Common myeloid progenitor, CD34-positive (primary cell): ENCODE measurements around the gene CCL4L2.
"Not testable (repeated sequence)": the region's sequence is repeated elsewhere in the genome, so short reads cannot be mapped to it uniquely, and the experiment has no call there.

Experiments used
- CTCF ChIA-PET: fragments of 350-600 bp; sonication (Branson Sonifier 250); formaldehyde crosslinking; loops from one replicate; lab custom pipeline; 2021; ENCODE audit warnings: antibody characterized with exemption; lab: Charles Lee
- POLR2A ChIA-PET: fragments of 350-600 bp; sonication (Branson Sonifier 250); formaldehyde crosslinking; loops from one replicate; lab custom pipeline; 2021; ENCODE audit warnings: antibody characterized with exemption; lab: Charles Lee
- DNase-seq, 3 donors: peaks; one replicate each; pipeline versions ENCODE4 v3.0.0 to v3.0.0-alpha.2; 2013
- H3K27ac ChIP-seq, 2 experiments: 1 replicate in 1 of 2; 2 replicates in 1 of 2; pipeline ENCODE4 v1.7.0; 2013; ENCODE audit warnings: inconsistent platforms in 2 of 2, low read length in 2 of 2, mild to moderate bottlenecking in 2 of 2, low read depth in 1 of 2, moderate library complexity in 1 of 2; ENCODE audit not compliant: severe bottlenecking in 2 of 2, insufficient read depth in 1 of 2, poor library complexity in 1 of 2
- H3K27me3 ChIP-seq, 5 experiments: replicated peaks in 2 of 5; 1 replicate in 3 of 5; 2 replicates in 2 of 5; pipeline versions ENCODE4 v1.6.1 to v1.7.0; 2013; ENCODE audit warnings: low read length in 4 of 5, mild to moderate bottlenecking in 2 of 5, moderate library complexity in 2 of 5, inconsistent platforms in 1 of 5; ENCODE audit not compliant: insufficient read depth in 5 of 5, control insufficient read depth in 4 of 5
- H3K36me3 ChIP-seq, 4 experiments: 1 replicate in 2 of 4; 2 replicates in 2 of 4; pipeline versions ENCODE4 v1.6.1 to v1.7.0; 2013; ENCODE audit warnings: low read length in 3 of 4, control low read depth in 1 of 4, mild to moderate bottlenecking in 1 of 4; ENCODE audit not compliant: control insufficient read depth in 4 of 4, insufficient read depth in 4 of 4
- H3K4me1 ChIP-seq, 4 experiments: 1 replicate in 3 of 4; 2 replicates in 1 of 4; pipeline versions ENCODE4 v1.6.1 to v1.7.1; 2013; ENCODE audit warnings: low read length in 3 of 4, mild to moderate bottlenecking in 3 of 4, control low read depth in 1 of 4, inconsistent platforms in 1 of 4, moderate library complexity in 1 of 4; ENCODE audit not compliant: control insufficient read depth in 4 of 4, insufficient read depth in 4 of 4; ENCODE audit errors: control extremely low read depth in 1 of 4
- H3K4me3 ChIP-seq, 7 experiments: 1 replicate in 4 of 7; 2 replicates in 3 of 7; pipeline versions ENCODE4 v1.5.1 to v1.7.0; 2013; ENCODE audit warnings: mild to moderate bottlenecking in 7 of 7, low read length in 6 of 7, moderate library complexity in 6 of 7, inconsistent platforms in 2 of 7, low read depth in 2 of 7, control low read depth in 1 of 7; ENCODE audit not compliant: insufficient read depth in 4 of 7, control insufficient read depth in 1 of 7; ENCODE audit errors: extremely low read depth in 1 of 7
- H3K9me3 ChIP-seq, 5 experiments: 1 replicate in 4 of 5; 2 replicates in 1 of 5; pipeline versions ENCODE4 v1.6.1 to v1.7.1; 2013; ENCODE audit warnings: low read length in 4 of 5, mild to moderate bottlenecking in 2 of 5, inconsistent platforms in 1 of 5, low read depth in 1 of 5, moderate library complexity in 1 of 5; ENCODE audit not compliant: control insufficient read depth in 4 of 5, insufficient read depth in 2 of 5; ENCODE audit errors: control extremely low read depth in 1 of 5
- WGBS: methylation state at CpG from one replicate; pipeline ENCODE4 v1.1.5; 2013; ENCODE audit not compliant: insufficient coverage; 5-methylcytosine and 5-hydroxymethylcytosine counted together

CCL4L2 gene

GRCh38 chr17:36190549-36191330, 20.1 kb upstream of the CCL4L2 start:
- CTCF ChIA-PET, H3K4me3 ChIP-seq, POLR2A ChIA-PET, H3K9me3 ChIP-seq, H3K27me3 ChIP-seq, DNase-seq, H3K27ac ChIP-seq, H3K36me3 ChIP-seq: not testable (repeated sequence)
- 84% methylated on average over 8 of the region's 9 CpGs for WGBS
- H3K4me1 ChIP-seq: peaks cover 59 to 80% (median 79%) of the 10 kb centered on the region in 4 experiments

DNA sequence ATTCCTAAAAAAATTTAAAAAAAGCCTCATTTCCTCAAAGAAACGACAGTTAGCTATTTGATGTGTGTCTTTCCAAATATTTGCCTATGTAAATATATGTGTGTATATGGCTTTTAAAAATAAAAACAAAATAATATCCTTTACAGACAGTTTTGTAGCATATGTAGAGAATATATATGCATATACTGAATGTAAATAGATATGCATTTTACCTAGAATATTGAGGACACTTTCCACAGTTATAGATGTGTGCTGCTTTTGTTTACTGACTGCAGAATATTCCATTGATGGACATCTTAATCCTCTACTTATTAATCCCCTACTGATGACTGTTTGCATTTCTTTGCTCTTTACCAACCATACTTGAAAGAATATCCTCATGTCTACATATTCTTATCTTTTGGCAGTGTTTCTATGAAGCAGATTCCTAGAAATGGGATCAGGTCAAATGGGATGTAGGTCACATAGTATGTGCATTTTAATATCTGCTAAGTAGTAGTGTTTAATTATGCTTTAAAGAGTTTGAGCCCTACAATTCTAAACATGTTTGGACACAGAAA, 17.6 kb upstream of the CCL4L2 start:
- Histone ChIP-seq H3K9me3 (no peaks in the 10 kb centered on the region), H3K4me1 (peaks cover 53 to 81% (median 75%) of the 10 kb centered on the region in 4 experiments), H3K36me3 (no peaks in the 10 kb centered on the region), H3K4me3 (no peak overlapping the region), H3K27ac (no peak overlapping the region), H3K27me3 (no peaks in the 10 kb centered on the region)
- DNase-seq: no peak
- ChIA-PET CTCF (no interaction called here), POLR2A (no interaction called here)
- no CpG with 5 or more reads among the region's 1 CpG for WGBS

- H3K27me3 ChIP-seq, POLR2A ChIA-PET, CTCF ChIA-PET, H3K36me3 ChIP-seq, H3K9me3 ChIP-seq, H3K4me3 ChIP-seq, DNase-seq, H3K27ac ChIP-seq: not testable (repeated sequence)
- over 99% methylated on average over 5 of the region's 8 CpGs for WGBS
- peaks cover 51 to 86% (median 74%) of the 10 kb centered on the region in 4 experiments for H3K4me1 ChIP-seq
Measured at GRCh38 chr17:36194147-36194831, 16.6 kb upstream of the CCL4L2 start.

DNA sequence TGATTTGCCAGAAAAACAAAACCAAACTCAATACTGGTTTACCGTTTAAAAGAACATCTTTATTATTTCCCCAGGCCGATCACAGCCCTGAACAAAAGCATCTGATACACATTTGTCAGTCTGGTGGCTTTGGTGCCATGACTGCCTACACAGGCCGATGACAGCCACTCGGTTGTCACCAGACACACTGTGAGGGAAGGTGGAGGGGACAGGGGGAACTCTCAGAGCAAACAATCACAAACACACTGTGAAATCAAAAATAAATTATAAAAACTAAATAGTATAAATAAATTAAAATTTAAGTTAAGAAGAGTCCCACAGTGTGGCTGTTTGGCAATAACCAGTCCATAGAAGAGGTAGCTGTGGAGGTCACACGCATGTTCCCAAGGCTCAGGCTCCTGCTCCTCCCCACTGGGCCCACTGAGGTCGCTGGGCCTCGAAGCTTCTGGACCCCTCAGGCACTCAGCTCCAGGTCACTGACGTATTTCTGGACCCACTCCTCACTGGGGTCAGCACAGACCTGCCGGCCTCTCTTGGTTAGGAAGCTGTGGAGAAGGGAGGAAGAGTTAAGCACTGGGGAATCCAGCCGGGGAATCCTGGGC, 15.9 kb upstream of the CCL4L2 start:
- CTCF ChIA-PET, POLR2A ChIA-PET, H3K27me3 ChIP-seq, H3K27ac ChIP-seq, H3K9me3 ChIP-seq, H3K36me3 ChIP-seq, H3K4me3 ChIP-seq, DNase-seq: not testable (repeated sequence)
- WGBS: 99% methylated on average over 8 of the region's 10 CpGs
- H3K4me1 ChIP-seq: peaks cover 53 to 86% (median 73%) of the 10 kb centered on the region in 4 experiments

- POLR2A ChIA-PET: no interaction called here
- Histone ChIP-seq H3K27ac (no peak overlapping the region), H3K9me3 (no peaks in the 10 kb centered on the region), H3K4me3 (no peak overlapping the region), H3K27me3 (no peaks in the 10 kb centered on the region), H3K36me3 (no peaks in the 10 kb centered on the region), H3K4me1 (peaks cover 47 to 79% (median 67%) of the 10 kb centered on the region in 4 experiments)
- CTCF ChIA-PET: no interaction called here
- 92% methylated on average over 8 of the region's 10 CpGs for WGBS
- peak in 1 of 3 donors; percentile 42 for DNase-seq
Measured at GRCh38 chr17:36195434-36196130, 15.3 kb upstream of the CCL4L2 start.

DNA sequence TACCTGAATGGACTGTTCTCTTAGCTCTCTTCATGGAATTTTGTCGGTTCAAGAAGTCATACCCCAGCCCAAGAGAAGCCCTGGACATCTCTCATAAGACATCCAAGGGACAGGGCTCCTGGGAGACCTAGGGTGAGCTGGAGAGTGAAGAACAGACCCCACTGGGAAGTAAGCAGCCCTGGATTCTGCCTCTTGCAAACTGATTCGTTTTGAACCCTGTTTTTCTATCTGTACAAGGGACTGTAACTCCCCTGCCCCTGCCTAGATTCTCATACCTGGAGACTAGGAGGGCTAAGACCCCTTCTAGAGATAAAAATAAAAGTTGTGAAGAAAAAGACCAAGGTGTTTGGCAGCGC, 14.8 kb upstream of the CCL4L2 start:
- Histone ChIP-seq H3K4me1 (peaks cover 42 to 76% (median 62%) of the 10 kb centered on the region in 4 experiments), H3K36me3 (no peaks in the 10 kb centered on the region), H3K9me3 (no peaks in the 10 kb centered on the region), H3K27me3 (no peaks in the 10 kb centered on the region), H3K27ac (no peak overlapping the region), H3K4me3 (peak overlapping the region in 1 of 7 experiments; percentile 39)
- ChIA-PET POLR2A (no interaction called here), CTCF (no interaction called here)
- DNase-seq: no peak
- 48% methylated on average over 3 of the region's 3 CpGs for WGBS
